ENCODE data around the gene PTPRA.

Gene PTPRA

GRCh38 chr20:3080939-3081388 lies 207.7 kb downstream of the PTPRA start:
- H3K27ac Mint-ChIP-seq: no peak overlapping the region
- no peaks in the 10 kb centered on the region for H3K36me3 Mint-ChIP-seq (ENCODE audit: insufficient read depth)
- peaks cover 57 to 65% of the 10 kb centered on the region in 2 donors for H3K27me3 Mint-ChIP-seq

GRCh38 chr20:3081641-3082040 lies 208.4 kb downstream of the PTPRA start:
- DNase-seq (no peak), ATAC-seq (replicated peaks) (no peak)
- Mint-ChIP-seq H3K27me3 (peaks cover 57 to 65% of the 10 kb centered on the region in 2 donors), H3K27ac (no peak overlapping the region), H3K9me3 (no peaks in the 10 kb centered on the region), H3K4me1 (ENCODE audit: low read depth in 2 of 2) (peaks cover 4 to 7% of the 10 kb centered on the region in 2 donors), H3K36me3 (ENCODE audit: insufficient read depth) (no peaks in the 10 kb centered on the region), H3K4me3 (peak overlapping the region; percentile 51 to 55)

More at GRCh38 chr20:3080939-3081388, 207.7 kb downstream of the PTPRA start:
- DNase-seq: no peak
- Mint-ChIP-seq H3K4me1 (ENCODE audit: low read depth in 2 of 2) (peaks cover 4 to 7% of the 10 kb centered on the region in 2 donors), H3K4me3 (no peak overlapping the region), H3K9me3 (no peaks in the 10 kb centered on the region)
- ATAC-seq (replicated peaks): no peak

- DNase-seq (no peak), ATAC-seq (replicated peaks) (peak; percentile 49)
- Mint-ChIP-seq H3K27me3 (peaks cover 57 to 65% of the 10 kb centered on the region in 2 donors), H3K36me3 (ENCODE audit: insufficient read depth) (no peaks in the 10 kb centered on the region), H3K4me1 (ENCODE audit: low read depth in 2 of 2) (peaks cover 4 to 7% of the 10 kb centered on the region in 2 donors), H3K4me3 (peak overlapping the region; percentile 51 to 55), H3K9me3 (no peaks in the 10 kb centered on the region), H3K27ac (no peak overlapping the region)
These were observed 209.1 kb downstream of the PTPRA start for GRCh38 chr20:3082306-3082951.

GRCh38 chr20:3082955-3083952 lies 210.0 kb downstream of the PTPRA start:
- no peak overlapping the region for H3K27ac Mint-ChIP-seq
- peaks cover 4 to 7% of the 10 kb centered on the region in 2 donors for H3K4me1 Mint-ChIP-seq (ENCODE audit: low read depth in 2 of 2)
- ATAC-seq (replicated peaks) (peak; percentile 56), DNase-seq (no peak)
- no peaks in the 10 kb centered on the region for H3K9me3 Mint-ChIP-seq
- peaks cover 58 to 67% of the 10 kb centered on the region in 2 donors for H3K27me3 Mint-ChIP-seq
- H3K4me3 Mint-ChIP-seq: peak overlapping the region; percentile 77 to 80
- H3K36me3 Mint-ChIP-seq (ENCODE audit: insufficient read depth): no peaks in the 10 kb centered on the region

- Mint-ChIP-seq H3K9me3 (no peaks in the 10 kb centered on the region), H3K4me3 (peak within 1 kb of the TSS; percentile 77 to 80), H3K36me3 (ENCODE audit: insufficient read depth) (no peaks in the 10 kb centered on the region), H3K27me3 (peaks cover 59 to 67% of the 10 kb centered on the region in 2 donors), H3K4me1 (ENCODE audit: low read depth in 2 of 2) (peaks cover 4 to 7% of the 10 kb centered on the region in 2 donors), H3K27ac (no peak within 1 kb of the TSS)
- DNase-seq (no peak), ATAC-seq (replicated peaks) (no peak)
These were observed 211.2 kb downstream of the PTPRA start, which contains the start of gene AVP for GRCh38 chr20:3084283-3084985. Gene AVP (minus strand): TSS chr20:3084724. CDS start chr20:3084674, 50 bp downstream.

- Mint-ChIP-seq H3K4me1 (ENCODE audit: low read depth in 2 of 2) (peaks cover 4 to 7% of the 10 kb centered on the region in 2 donors), H3K36me3 (ENCODE audit: insufficient read depth) (no peaks in the 10 kb centered on the region), H3K27ac (no peak overlapping the region), H3K4me3 (no peak overlapping the region), H3K27me3 (peaks cover 61 to 71% of the 10 kb centered on the region in 2 donors), H3K9me3 (no peaks in the 10 kb centered on the region)
- ATAC-seq (replicated peaks): no peak
- no peak for DNase-seq
These were observed 211.7 kb downstream of the PTPRA start for GRCh38 chr20:3084986-3085360.

- Mint-ChIP-seq H3K27ac (no peak overlapping the region), H3K4me3 (no peak overlapping the region), H3K36me3 (ENCODE audit: insufficient read depth) (no peaks in the 10 kb centered on the region), H3K9me3 (no peaks in the 10 kb centered on the region), H3K4me1 (ENCODE audit: low read depth in 2 of 2) (peaks cover 4 to 7% of the 10 kb centered on the region in 2 donors), H3K27me3 (peaks cover 61 to 71% of the 10 kb centered on the region in 2 donors)
- ATAC-seq (replicated peaks) (no peak), DNase-seq (no peak)
These were observed 212.3 kb downstream of the PTPRA start for GRCh38 chr20:3085571-3086072.

- no peaks in the 10 kb centered on the region for H3K36me3 Mint-ChIP-seq (ENCODE audit: insufficient read depth)
- DNase-seq (no peak), ATAC-seq (replicated peaks) (no peak)
- H3K4me3 Mint-ChIP-seq: no peak overlapping the region
- H3K9me3 Mint-ChIP-seq: no peaks in the 10 kb centered on the region
- no peak overlapping the region for H3K27ac Mint-ChIP-seq
- peaks cover 61 to 72% of the 10 kb centered on the region in 2 donors for H3K27me3 Mint-ChIP-seq
- peaks cover 6 to 8% of the 10 kb centered on the region in 2 donors for H3K4me1 Mint-ChIP-seq (ENCODE audit: low read depth in 2 of 2)
These were observed 214.8 kb downstream of the PTPRA start for GRCh38 chr20:3088031-3088430.

All from effector memory CD8-positive, alpha-beta T cell (primary cell).